Ovary (tissue), 3 donors: ENCODE measurements around the gene CDKAL1.

Experiments
- EP300 ChIP-seq: sonication (generic); formaldehyde crosslinking; IDR thresholded peaks from one replicate; pipeline ENCODE4 v1.6.1; 2017; ENCODE audit warnings: antibody characterized with exemption
- POLR2A ChIP-seq: fragments of 450-650 bp; IDR thresholded peaks from one replicate; pipeline ENCODE4 v1.6.1; 2017; ENCODE audit warnings: antibody characterized with exemption, mild to moderate bottlenecking, moderate library complexity
- TF ChIP-seq, protein P1 (sequence below), 3 donors: fragments of 450-650 bp in 2 of 3; fragments of 200-600 bp in 1 of 3; IDR thresholded peaks; one replicate each; pipeline versions ENCODE4 v1.5.1 to v1.8.0; 2016 to 2022; ENCODE audit warnings: antibody characterized with exemption in 3 of 3, mild to moderate bottlenecking in 1 of 3
- donor health status: DM: no; HTN: no; CAD: no.

DNA sequence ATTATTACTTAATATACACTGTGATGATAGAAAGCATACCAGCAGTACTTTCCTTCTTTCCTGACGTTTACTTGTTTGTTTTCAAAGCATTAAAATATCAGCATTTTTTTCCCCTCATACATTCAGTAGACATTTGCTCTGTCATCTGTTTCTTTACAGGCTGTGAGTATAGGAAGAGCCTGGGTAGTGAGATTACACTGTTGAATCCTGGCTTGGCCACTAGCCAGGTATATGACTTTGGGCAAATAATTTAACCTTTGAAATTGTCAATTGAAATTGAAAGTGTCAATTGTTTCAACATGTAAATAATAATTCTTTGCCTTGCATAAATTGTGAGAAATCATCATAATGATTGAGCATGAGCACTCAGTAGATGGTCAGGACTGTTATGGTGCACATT lies 336.2 kb downstream of the CDKAL1 start:
- no peak for TF ChIP-seq POLR2A
- TF ChIP-seq, protein P1, sequence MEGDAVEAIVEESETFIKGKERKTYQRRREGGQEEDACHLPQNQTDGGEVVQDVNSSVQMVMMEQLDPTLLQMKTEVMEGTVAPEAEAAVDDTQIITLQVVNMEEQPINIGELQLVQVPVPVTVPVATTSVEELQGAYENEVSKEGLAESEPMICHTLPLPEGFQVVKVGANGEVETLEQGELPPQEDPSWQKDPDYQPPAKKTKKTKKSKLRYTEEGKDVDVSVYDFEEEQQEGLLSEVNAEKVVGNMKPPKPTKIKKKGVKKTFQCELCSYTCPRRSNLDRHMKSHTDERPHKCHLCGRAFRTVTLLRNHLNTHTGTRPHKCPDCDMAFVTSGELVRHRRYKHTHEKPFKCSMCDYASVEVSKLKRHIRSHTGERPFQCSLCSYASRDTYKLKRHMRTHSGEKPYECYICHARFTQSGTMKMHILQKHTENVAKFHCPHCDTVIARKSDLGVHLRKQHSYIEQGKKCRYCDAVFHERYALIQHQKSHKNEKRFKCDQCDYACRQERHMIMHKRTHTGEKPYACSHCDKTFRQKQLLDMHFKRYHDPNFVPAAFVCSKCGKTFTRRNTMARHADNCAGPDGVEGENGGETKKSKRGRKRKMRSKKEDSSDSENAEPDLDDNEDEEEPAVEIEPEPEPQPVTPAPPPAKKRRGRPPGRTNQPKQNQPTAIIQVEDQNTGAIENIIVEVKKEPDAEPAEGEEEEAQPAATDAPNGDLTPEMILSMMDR (IDR thresholded peaks at IDR 0.05), result no peak
- TF ChIP-seq EP300, result no peak
